SW480 (cell line): Measurements from ENCODE around the gene LMF1.
A peak's percentile ranks its signal among the peaks of the same experiment; 100 is the strongest.

Experiments
- DNase-seq: peaks from one replicate; pipeline ENCODE4 v3.0.0-alpha.2; 2016; ENCODE audit warnings: low spot score

The LMF1 gene

GRCh38 chr16:970766-971581 is at the start of gene LMF1:
Gene LMF1, minus strand, starts transcription at chr16:970984. Its CDS starts 4 bp downstream, at chr16:970980.
- DNase-seq, result peak; percentile 88

DNA sequence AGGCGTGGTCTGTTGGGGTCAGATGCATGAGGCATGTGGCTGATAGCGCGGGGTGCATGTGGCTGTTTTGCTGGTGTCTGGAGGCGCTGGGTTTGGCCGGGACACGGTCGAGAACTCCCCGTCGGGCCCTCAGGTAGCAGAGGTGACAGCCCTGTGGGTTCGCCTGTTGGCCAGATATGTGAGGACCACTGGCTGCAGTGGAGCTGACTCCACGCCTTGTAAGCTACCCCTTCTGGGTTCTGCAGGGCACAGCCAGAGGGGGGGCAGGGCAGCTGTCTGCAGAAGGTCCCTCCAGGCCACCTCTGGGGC is 49.3 kb upstream of the LMF1 start:
- no peak for DNase-seq

DNA sequence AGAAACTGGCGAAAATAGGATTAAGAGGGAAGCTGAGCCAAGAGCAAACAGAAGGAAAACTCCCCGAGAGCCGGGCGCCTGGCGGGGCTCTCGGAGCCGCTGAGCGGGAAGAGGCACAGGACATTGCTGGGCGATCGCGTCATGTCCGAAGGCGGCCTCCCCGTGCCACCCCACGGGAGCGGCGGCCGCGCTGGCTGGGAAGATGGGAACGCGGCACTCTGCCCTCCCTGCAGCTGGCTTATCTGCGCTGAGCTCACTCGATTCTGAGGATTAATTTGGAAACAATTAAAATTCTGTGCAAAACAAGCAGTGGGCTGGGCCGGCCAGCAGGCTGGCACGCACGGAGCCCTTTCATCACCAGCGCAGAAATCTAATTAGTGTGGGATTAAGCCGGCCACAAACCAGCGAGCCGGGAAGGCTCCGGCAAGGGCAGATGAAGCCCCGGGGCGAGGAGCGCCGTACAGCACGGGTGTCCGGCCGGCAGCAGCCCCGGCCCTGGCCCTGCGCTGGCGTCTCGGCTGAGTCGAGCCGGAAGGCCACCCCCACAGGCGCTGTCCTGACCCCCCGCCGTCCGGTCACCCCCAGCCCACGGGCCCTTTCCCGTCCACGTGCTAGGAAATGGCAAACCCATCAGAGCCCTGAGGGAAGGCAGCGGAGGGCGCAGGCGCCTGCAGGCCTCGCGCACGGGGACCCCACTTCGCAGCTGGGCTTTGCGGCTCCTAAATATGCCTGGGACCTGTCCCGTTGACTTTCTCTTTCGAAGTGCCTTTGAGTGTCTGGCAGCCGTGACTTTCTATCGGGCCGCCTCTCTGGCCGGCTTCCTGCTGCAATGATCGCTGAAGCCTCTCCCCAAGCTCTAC is 48.7 kb upstream of the LMF1 start:
- peak; percentile 58 for DNase-seq

DNA sequence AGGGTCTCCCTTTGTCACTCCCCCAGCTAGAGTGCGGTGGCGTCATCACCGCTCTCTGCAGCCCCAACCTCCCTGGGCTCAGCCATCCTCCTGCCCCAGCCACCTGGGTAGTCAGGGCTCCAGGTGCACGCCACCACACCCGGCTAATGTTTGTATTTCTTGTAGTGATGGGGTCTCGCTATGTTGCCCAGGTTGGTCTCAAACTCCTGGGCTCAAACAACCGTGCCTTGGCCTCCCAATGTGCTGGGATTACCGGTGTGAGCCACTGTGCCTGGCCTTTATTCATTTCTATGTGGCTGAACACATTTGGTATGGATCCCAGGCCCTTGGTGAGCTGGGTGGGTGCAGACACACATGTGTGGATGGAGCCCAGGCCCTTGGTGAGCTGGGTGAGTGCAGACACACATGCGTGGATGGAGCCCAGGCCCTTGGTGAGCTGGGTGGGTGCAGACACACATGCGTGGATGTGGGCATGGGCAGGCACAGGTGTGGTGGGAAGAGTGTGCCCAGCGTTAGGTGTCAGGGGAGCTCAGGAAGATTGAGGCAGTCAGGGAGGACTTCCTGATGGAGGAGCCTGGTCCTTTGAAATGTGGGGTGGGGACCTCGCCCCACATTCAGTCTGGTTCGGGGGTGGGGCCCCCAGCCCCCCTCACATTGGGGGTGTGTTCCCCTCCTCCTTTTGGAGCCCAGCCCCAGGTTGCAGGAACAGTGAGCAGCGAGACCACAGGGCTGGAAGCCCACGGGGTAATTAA is 47.8 kb upstream of the LMF1 start:
- no peak for DNase-seq

GRCh38 chr16:1014771-1015495 is 44.1 kb upstream of the LMF1 start:
- DNase-seq, result no peak

DNA sequence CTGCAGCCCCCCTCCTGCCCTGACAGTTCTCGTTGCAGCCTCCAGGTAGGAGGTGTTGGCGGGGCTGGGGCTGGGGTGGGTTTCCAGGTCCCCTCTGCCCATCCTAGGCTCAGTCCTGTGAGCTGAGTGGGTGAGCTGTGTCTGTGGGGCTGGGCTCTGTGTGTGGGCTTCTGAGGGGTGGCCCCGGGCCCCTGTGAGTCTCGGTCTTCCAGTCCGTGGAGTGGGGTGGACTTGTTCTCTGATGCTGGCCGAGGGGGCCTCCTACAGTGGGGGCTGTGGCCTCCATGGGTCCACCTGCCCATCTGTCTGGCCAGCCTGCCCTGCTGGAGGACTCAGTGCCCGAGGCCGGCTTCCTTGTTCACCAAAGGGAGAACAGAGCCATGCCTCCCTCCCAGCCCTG is 43.4 kb upstream of the LMF1 start:
- no peak for DNase-seq

DNA sequence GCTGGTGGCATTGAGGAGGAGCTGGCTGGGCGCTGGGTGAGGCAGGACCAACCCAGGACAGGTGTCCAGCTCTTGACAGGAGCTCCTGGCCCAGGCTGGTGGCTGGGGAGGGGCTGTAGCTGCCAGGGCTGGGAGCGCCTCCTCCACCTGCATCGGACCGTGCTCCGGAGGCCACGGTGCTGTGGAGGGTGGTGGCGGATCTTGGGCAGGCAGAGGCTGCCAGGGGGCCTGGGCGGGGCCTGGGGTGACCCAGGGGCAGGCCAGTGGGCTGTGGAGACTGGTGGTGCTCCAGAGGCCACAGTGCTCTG is 42.8 kb upstream of the LMF1 start:
- no peak for DNase-seq

DNA sequence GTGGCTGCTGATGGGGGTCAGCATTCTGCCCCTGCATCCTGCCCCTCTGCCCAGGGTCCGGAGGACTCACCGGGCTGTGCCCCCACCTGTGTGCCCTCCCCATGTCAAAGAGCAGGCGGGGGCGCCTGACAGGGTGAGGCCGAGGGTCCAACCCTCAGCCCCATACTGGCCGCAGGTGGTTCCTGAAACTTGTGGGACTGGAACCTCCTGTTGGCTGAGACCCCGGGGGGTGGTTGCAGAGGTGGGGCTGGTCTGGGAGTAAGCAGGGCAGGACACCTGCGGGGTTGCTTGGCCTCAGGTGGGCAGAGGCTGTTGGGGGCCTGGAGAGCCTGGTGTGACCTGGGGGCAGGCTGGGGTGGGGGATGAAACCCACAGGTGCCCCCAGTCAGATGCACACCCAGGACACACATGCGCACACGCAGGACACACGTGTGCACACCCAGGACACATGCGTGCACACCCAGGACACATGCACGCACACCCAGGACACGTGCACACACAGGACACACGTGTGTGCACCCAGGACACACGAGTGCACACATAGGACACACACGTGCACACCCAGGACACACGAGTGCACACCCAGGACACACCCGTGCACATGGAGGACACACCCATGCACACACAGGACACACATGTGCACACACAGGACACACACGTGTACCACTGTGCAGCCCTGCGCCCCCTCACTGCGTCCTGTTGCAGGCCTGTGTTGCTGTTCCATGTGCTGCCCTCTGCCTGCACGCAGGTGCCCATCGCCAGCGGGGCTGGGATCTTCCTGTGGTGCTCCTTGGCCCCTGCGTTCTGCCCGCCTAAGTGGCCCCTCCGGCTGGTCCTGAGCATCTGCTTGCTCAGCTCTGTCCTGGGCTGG is 42.2 kb upstream of the LMF1 start:
- DNase-seq, result no peak

GRCh38 chr16:1012135-1012534 is 41.4 kb upstream of the LMF1 start:
- DNase-seq, result no peak

DNA sequence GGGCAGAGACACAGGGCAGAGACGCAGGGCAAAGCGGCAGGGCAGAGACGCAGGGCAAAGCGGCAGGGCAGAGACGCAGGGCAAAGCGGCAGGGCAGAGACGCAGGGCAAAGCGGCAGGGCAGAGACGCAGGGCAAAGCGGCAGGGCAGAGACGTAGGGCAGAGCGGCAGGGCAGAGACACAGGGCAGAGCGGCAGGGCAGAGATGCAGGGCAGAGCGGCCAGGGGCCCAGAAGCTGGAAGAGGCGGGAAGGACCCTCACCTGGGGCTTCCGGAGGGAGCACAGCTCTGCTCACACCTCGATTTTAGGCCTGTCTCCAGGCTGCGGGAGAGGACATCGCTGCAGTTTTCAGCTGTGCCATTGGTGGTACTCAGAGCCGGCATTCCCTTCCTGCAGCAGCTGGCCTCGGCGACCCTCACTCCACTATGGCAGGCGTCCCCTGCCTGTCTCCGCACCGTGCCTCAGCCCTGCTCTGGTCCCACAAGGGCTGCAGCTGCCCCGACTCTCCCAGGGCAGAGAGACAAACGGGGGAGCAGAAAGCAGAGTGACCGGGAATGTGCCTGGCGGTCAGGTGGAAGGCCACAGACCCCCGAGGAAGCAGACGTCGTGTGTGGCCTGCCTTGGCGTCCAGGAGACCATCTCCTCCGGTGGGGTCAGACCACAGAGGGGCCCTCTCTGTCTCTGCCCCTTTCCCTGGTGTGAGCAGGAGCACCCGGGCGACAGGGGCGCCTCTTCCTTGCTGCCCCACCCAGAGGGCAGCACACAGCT is 40.7 kb upstream of the LMF1 start:
- no peak for DNase-seq

GRCh38 chr16:1010815-1011214 is 40.0 kb upstream of the LMF1 start:
- no peak for DNase-seq

DNA sequence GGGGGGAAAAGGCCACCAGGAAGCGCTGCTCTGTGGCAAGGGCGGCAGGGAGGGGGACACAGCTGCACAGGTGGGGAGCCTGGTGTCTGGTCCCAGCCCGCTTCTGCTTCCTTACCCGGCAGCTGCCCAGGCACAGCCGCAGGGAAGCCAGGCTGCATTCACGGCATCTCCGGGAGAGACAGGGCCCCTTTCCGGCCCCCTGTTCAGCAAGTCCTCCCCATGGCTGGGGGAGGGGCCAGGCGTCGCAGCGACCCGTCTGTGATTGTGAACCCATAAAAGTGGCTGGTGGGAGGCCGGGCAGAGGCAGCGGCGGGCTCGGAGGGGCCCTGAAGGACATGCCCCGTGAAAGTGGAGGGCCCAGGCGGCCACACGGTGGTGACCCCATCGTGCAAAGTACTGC is 39.5 kb upstream of the LMF1 start:
- DNase-seq, result no peak

DNA sequence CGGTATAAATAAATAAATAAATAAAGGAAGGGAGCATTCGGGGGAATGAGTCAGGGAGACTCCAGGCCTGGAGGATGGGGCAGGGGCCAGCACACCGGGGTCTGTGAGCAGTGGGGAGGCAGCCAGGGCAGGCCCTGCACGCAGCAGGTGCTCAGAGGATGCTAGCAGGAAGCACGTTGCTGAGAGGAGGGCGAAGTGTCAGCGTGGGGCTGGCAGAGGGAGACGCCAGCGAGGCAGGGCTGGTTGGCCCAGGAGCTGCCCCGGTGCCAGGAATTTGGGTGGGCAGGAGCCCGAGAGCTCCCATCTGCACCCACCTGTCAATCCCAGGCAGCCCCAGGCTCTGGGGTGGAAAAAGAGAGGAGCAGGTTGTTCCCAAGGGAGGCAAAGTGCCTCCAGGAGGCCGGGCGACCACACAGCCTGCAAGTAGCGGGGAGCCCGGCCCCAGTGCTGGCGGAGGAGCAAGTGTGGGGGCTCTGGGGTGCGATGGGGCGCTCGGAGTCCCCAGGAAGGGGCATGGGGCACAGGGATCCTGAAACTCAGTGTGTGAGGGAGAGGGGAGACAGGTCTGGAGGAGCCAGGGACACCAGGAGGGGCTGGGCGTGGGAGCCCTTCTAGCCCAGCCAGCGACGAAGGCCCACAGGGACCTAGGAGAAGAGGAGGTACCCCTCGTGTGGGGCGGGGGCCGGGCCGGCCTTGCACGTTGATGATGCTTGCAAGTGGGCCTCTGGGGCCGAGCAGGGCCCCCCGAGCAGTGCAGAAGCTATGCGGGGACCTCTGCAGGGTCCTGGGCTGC is 38.8 kb upstream of the LMF1 start:
- no peak for DNase-seq

DNA sequence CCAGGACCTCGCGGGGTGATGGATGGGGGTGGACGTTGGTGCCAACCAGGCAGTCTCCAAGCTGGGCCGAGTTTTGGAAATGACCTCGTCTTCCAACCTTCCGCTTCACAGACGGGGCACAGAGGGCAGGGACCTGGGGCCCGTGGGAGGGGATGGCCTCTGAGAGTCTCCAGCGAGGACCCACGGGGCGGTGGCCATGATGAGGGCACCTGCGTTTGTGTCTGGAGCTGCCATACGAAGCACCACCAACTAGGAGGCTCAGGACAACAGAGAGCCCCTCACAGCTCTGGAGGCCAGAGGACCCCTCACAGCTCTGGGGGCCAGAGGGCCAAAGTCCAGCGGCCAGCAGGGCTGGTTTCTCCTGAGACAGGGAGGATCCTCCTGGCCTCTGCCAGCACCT is 37.3 kb upstream of the LMF1 start:
- no peak for DNase-seq

- peak; percentile 56 for DNase-seq
Observed at GRCh38 chr16:1007284-1007850, 36.6 kb upstream of the LMF1 start.

DNA sequence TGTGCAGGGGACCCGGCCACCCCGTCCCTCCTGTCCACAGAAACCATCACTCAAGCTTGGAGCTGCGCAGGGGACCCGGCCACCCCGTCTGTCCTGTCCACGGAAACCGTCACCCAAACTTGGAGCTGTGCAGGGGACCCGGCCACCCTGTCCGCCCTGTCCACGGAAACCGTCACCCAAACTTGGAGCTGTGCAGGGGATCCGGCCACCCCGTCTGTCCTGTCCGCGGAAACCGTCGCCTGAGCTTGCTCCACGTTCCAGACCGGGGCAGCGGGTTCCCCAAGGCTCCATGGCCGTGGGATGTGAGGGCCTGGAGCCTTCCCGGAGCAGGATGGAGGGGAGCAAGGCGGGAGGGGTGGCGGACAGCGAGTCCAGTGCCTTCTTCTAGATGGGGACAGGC is 36.0 kb upstream of the LMF1 start:
- DNase-seq, result no peak

DNA sequence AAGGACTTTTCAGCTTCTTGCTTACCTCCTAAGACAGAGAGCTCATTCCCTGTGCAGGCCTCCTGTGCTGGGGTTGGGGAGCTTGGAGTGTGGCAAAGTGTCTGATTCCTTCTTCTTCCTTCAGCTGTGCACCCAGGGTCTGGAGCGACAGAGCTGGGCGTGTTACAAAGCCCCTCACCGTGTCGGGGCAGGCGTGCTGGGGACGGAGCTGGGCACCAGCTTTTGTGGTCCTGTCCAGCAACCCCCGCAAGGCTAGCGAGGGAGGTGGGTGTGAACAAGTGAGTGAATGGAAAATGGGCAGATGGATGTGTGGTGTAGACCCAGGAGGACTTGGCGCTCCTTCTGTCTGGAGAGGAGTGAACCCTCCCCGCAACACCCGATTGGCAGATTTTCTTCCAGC is 34.5 kb upstream of the LMF1 start:
- DNase-seq, result no peak

DNA sequence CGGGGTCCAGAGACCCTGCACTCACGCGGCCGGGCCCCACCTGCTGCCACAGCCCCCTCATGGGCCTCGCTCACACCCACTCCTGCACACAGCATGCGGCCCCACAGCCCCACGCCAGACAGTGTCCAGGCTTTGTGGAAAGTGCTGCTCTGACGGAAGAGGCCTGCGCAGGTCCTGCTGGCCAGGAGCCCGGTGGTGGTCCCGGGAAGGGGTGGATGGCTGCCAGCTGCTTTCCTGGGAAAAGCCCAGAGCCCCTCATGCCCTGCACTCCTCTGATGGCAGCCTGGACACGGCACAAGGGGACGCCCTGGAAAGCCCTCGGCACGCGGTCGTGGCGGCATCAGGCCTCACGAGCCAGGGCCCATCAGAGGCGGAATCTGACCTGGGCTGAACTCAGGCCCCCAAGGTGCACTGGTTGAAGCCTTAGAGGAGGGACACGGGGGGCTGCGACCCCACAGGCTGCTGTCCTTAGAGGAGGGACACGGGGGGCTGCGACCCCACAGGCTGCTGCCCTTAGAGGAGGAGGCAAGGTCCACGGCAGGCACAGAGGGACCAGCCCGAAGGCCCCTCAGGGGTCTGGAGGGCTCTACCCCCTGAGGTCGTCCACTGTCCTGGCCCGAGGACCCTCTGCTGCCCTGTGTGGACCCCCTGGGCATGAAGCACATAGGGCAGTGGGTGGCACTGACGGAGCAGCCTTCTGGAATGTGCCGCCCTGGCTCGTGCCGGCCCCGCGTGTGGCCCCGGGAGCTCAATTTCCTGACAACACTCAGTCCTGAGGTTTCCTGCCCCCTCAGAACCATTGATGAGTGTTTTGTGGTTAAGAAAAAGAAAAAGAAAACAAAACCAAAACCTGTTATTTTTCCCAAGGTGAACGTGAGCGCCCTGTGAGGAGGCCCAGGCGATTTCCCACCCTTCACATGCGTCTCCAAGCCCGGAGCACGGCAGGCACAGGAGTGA is 32.9 kb upstream of the LMF1 start:
- DNase-seq, result no peak
